GM12874 (cell line): ENCODE results near the gene SLC35G3.

Experiments used
- TF ChIP-seq, protein P1 (sequence below): IDR thresholded peaks from 2 replicates; pipeline ENCODE4 v1.5.1; 2011; ENCODE audit warnings: low read depth, mild to moderate bottlenecking, control low read depth, low read length, moderate library complexity; ENCODE audit not compliant: insufficient read depth

Gene SLC35G3

DNA sequence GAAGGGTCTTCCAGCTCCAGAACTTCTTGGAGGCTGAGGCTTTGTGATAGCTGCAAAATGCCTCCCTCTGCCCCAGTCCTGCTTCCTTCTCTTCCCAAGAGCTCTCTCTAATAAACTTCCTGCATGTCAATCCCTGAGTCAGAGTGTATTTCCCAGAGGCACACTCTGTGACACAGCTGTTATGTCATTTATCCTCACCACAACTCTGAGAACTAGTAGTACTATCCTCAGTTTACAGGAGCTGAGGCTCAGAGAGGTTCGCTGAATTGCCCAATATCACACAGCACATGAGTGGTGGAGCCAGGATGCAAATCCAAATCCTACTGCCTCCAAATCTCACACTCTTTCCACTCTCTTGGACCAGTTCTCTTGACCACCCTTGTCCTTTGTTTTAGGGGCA lies 26.5 kb downstream of the SLC35G3 start:
- TF ChIP-seq, protein P1, sequence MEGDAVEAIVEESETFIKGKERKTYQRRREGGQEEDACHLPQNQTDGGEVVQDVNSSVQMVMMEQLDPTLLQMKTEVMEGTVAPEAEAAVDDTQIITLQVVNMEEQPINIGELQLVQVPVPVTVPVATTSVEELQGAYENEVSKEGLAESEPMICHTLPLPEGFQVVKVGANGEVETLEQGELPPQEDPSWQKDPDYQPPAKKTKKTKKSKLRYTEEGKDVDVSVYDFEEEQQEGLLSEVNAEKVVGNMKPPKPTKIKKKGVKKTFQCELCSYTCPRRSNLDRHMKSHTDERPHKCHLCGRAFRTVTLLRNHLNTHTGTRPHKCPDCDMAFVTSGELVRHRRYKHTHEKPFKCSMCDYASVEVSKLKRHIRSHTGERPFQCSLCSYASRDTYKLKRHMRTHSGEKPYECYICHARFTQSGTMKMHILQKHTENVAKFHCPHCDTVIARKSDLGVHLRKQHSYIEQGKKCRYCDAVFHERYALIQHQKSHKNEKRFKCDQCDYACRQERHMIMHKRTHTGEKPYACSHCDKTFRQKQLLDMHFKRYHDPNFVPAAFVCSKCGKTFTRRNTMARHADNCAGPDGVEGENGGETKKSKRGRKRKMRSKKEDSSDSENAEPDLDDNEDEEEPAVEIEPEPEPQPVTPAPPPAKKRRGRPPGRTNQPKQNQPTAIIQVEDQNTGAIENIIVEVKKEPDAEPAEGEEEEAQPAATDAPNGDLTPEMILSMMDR, result no peak

DNA sequence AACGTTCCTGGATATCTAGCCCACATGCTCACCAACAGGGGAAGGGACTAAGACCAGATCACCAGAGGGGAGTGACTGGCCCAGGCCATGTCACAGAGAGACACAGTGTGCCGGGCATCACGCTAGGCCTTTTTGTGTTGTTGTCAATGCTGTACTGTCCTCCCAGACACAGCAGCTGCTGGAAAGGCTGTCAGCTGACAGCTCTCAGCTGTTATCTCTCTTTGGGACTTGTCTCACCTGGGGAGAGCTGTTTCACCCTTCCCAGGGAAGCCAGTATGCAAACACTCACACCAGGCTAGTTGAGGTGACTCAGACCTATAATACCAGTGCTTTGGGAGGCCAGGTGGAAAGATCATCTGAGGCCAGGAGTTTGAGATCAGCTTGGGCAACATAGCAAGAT lies 27.1 kb downstream of the SLC35G3 start:
- TF ChIP-seq, protein P1, result no peak

DNA sequence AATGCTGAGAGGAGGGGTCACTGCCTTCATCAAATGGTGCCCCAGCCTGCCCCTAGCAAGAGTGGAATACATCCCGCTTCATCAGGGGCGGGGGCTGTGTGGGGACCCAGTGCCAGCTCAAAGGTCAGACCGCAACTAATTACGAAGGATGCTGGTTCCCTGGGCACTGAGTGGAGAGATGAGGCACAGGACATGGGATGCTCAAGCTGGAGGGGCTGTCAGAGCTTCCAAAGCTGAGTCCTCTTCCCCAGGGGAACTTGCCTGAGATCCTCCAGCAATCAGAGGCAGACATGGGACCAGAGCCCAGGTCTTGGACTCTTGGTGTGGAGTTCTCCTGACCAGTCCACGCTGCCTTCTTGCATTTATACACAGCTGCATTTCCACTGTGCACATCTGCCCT lies 27.7 kb downstream of the SLC35G3 start:
- TF ChIP-seq, protein P1, result no peak

DNA sequence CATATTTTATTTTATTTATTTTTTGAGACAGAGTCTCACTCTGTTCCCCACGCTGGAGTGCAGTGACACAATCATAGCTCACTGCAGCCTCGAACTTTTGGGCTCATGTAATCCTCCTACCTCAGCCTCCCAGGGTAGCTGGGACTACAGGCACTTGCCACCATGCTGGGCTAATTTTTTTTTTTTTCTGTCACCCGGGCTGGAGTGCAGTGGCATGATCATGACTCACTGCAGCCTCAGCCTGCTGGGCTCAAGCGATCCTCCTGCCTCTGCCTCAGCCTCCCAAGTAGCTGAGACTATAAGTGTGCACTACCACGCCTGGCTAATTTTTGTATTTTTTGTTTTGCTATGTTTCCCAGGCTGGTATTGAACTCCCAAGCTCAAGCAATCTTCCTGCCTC lies 29.5 kb downstream of the SLC35G3 start:
- TF ChIP-seq, protein P1, result no peak

DNA sequence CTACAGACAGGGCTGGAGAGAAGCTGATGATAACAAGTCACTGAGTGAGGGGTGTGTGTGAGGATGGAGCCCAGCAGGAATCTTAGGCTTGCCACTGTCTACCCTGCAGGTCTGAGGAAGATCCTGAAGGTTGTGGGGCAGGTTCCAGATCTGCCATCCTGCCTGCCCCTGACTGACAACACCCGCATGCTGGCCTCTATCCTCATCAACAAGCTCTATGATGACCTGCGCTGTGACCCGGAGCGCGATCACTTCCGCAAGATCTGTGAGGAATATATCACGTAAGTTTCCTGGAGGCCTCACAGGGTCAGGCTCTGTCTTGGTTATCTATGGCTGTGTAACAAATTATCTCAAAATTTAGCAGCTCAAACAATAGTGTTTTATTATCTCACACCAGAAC lies 30.3 kb downstream of the SLC35G3 start:
- TF ChIP-seq, protein P1, result no peak

DNA sequence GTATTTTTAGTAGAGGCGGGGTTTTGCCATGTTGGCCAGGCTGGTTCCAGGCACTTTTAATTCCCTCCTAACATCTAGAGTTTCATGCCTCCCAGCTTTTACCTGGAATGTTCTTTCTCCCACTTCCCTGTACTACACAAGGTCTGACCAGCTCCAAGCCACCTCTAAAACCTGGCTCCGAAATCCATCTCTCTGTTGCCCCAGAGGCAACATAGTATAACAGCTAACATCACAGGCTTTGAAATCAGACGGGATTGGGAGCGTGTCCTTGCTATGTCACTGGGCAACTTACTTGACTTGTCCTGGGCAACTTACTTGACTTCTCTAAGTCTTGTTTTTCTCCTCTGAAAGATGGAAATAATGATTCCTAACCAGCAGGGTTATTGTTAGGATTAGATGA lies 31.4 kb downstream of the SLC35G3 start:
- TF ChIP-seq, protein P1, result no peak

DNA sequence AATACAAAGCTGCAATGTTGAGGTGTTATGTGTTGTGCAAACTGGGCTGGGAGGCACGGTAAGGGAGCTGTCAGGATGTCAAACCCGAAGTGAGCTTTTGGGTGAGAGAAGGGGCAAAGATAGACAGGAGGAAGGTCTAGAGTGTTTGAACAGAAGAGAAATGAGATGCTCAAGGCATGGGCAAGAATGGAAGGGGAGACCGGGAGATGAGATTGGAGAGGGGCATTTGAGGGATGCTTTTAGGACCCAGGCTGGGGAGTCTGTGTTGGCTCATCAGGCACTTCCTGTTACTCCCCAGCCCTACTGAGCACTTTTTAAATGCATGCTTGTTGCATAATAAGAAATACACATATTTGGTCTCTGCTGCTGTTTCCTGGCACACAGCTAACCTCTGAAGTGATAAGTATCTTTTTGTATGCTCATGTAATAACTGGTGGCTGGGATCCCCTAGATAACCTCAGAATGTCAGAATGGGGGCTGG lies 32.9 kb downstream of the SLC35G3 start:
- TF ChIP-seq, protein P1, result no peak
